Stimulated activated naive CD8-positive, alpha-beta T cell treated with anti-CD3 and anti-CD28 coated beads, Interleukin-15, amount 100 ng/mL, for 72 hours (primary cell): ENCODE data around the gene GPR146.

ENCODE experiments used
- ATAC-seq: fragments of 150-1000 bp; cut with Tn5 transposase; 2 replicates; pipeline ENCODE4 v1.10.0; 2021; ENCODE audit warnings: mild to moderate bottlenecking, moderate library complexity
- DNase-seq, 2 donors: peaks; one replicate each; pipeline ENCODE4 v3.0.0; 2021 to 2022
- H3K27ac Mint-ChIP-seq, 2 donors: one replicate each; pipeline ENCODE4 v1.8.0; 2022; ENCODE audit warnings: mild to moderate bottlenecking in 2 of 2, mixed read lengths in 2 of 2, moderate library complexity in 2 of 2
- H3K27me3 Mint-ChIP-seq: one replicate; pipeline ENCODE4 v1.8.0; 2022; ENCODE audit warnings: mixed read lengths
- H3K4me1 Mint-ChIP-seq: one replicate; pipeline ENCODE4 v1.8.0; 2022; ENCODE audit warnings: mild to moderate bottlenecking, mixed read lengths
- H3K4me3 Mint-ChIP-seq, 2 donors: one replicate each; pipeline ENCODE4 v1.8.0; 2022; ENCODE audit warnings: mild to moderate bottlenecking in 2 of 2, mixed read lengths in 2 of 2, moderate library complexity in 1 of 2
- H3K9me3 Mint-ChIP-seq, 2 donors: one replicate each; pipeline ENCODE4 v1.8.0; 2022; ENCODE audit warnings: mixed read lengths in 2 of 2

GPR146 gene

GRCh38 chr7:1104516-1105179 is 60.3 kb downstream of the GPR146 start:
- Mint-ChIP-seq H3K27ac (peak overlapping the region in 1 of 2 donors; percentile 12), H3K4me3 (no peak overlapping the region), H3K4me1 (peaks cover 31% of the 10 kb centered on the region), H3K27me3 (no peaks in the 10 kb centered on the region), H3K9me3 (no peaks in the 10 kb centered on the region)
- DNase-seq = no peak
- no peak for ATAC-seq

- H3K27me3 Mint-ChIP-seq = no peaks in the 10 kb centered on the region
- peaks cover 31% of the 10 kb centered on the region for H3K4me1 Mint-ChIP-seq
- no peak for ATAC-seq
- H3K27ac Mint-ChIP-seq = no peak overlapping the region
- no peak overlapping the region for H3K4me3 Mint-ChIP-seq
- no peaks in the 10 kb centered on the region for H3K9me3 Mint-ChIP-seq
- DNase-seq = no peak
These were observed 60.8 kb downstream of the GPR146 start for GRCh38 chr7:1105189-1105588.

GRCh38 chr7:1106063-1106792 is 61.9 kb downstream of the GPR146 start:
- no peaks in the 10 kb centered on the region for H3K27me3 Mint-ChIP-seq
- ATAC-seq = no peak
- H3K27ac Mint-ChIP-seq = peak overlapping the region in 1 of 2 donors; percentile 1

GRCh38 chr7:1106793-1107421 is 62.6 kb downstream of the GPR146 start:
- ATAC-seq (no peak), DNase-seq (no peak)
- Mint-ChIP-seq H3K9me3 (no peaks in the 10 kb centered on the region), H3K27ac (no peak overlapping the region), H3K4me1 (peaks cover 31% of the 10 kb centered on the region), H3K27me3 (no peaks in the 10 kb centered on the region), H3K4me3 (no peak overlapping the region)

More at GRCh38 chr7:1106063-1106792, 61.9 kb downstream of the GPR146 start:
- Mint-ChIP-seq H3K9me3 (no peaks in the 10 kb centered on the region), H3K4me3 (no peak overlapping the region), H3K4me1 (peaks cover 31% of the 10 kb centered on the region)
- DNase-seq = no peak

GRCh38 chr7:1108264-1108920 is 64.0 kb downstream of the GPR146 start:
- no peak overlapping the region for H3K27ac Mint-ChIP-seq
- H3K9me3 Mint-ChIP-seq = no peaks in the 10 kb centered on the region
- H3K4me1 Mint-ChIP-seq = peaks cover 20% of the 10 kb centered on the region
- ATAC-seq = no peak
- no peak overlapping the region for H3K4me3 Mint-ChIP-seq
- no peak for DNase-seq
- H3K27me3 Mint-ChIP-seq = no peaks in the 10 kb centered on the region
